CD4-positive, alpha-beta T cell treated with Interleukin-15 for 4 hours (primary cell): ENCODE measurements around the gene CLDN24.
"Not testable (repeated sequence)": the region's sequence is repeated elsewhere in the genome, so short reads cannot be mapped to it uniquely, and the experiment has no call there.

ENCODE experiments used
- DNase-seq: peaks from one replicate; pipeline ENCODE4 v3.0.0-alpha.2; 2020; ENCODE audit warnings: low spot score

CLDN24 gene

DNA sequence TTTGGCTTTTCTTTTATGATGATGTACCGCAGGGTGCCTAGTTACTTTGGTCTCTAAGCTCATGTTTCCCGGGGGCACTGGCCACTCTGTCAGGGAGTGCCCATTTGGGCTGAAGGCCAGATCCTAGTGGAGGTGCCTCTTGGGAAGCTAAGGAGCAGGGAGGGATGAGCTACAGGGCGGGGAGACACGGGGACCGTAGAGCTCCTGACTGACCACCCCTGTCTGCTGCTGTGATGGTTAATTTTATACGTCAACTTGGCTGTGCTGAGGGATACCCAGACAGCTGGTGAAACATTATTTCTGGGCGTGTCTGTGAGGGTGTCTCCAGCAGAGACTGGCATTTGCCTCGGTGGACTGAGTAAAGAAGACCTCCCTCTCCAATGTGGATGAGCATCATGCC, 24.9 kb upstream of the CLDN24 start:
- DNase-seq: no peak

DNA sequence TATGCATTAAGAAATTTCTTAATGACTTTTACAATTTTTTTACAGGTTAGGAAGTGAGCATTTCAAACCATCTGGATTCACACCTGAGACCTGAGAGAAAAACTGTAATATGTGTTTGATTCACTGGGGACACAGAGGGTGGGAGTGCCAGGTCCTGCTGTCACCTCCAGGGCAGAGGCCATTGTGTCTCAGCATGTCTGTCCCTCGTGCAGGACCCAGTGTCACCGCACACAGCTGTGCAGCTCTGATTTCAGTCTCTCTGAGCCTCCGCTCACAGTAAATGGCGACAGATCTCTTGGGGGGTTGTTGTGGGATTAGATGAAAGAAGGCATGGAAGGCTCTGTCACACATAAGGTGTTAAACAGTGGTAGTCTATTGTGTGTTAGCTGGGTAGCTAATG, 23.0 kb upstream of the CLDN24 start:
- DNase-seq: no peak

DNA sequence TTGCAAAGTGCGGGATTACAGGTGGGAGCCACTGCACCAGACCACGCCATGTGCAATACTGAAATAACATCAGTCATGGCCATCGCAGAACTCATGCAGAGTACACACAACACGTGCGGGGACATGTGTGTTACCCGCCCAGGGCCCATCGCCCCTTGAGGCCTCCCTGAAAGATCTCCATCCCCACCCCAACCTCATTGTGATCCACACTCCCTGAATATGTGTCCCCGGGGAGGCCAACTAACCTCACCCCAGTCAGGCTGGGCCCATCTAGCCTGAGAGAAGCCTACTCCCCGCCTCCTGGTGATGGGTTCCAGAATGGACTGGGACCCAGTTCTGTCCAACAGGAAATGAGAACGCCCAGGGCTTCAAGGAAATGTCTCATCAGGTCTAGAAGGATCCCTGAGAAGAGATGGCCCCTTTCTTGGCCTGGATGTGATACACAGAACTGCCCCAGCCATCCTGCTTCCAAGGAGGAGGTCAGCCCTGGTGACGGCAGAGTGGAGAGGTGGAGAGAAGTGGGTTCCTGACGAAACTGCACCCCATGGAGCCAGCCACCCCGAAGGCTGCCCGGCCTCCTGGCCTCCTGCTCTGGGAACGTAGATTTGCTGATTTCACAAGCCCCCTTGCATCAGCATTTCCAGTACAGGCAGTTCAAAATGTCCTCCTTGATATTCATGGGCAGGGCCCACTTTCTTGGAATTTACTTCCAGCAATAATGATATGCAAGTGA, 22.5 kb upstream of the CLDN24 start:
- DNase-seq: no peak

DNA sequence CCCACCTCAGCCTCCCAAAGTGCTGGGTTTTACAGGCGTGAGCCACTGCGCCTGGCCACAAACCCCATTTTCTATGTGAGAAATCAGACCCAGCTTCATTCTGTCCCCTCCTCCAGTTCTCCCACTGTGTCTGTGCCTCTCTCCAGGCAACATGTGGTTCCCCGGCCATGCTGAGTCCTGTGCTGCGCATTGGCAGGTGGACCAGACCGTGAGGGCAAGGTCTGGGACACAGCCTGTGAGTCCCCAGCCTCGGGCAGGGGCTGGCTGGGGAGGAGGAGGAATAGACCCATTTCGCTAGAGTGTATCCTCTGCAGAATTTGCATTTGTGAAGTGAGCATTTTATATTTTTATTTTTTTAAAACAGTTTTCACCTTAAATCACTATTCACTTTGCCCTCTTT, 21.5 kb upstream of the CLDN24 start:
- no peak for DNase-seq

DNA sequence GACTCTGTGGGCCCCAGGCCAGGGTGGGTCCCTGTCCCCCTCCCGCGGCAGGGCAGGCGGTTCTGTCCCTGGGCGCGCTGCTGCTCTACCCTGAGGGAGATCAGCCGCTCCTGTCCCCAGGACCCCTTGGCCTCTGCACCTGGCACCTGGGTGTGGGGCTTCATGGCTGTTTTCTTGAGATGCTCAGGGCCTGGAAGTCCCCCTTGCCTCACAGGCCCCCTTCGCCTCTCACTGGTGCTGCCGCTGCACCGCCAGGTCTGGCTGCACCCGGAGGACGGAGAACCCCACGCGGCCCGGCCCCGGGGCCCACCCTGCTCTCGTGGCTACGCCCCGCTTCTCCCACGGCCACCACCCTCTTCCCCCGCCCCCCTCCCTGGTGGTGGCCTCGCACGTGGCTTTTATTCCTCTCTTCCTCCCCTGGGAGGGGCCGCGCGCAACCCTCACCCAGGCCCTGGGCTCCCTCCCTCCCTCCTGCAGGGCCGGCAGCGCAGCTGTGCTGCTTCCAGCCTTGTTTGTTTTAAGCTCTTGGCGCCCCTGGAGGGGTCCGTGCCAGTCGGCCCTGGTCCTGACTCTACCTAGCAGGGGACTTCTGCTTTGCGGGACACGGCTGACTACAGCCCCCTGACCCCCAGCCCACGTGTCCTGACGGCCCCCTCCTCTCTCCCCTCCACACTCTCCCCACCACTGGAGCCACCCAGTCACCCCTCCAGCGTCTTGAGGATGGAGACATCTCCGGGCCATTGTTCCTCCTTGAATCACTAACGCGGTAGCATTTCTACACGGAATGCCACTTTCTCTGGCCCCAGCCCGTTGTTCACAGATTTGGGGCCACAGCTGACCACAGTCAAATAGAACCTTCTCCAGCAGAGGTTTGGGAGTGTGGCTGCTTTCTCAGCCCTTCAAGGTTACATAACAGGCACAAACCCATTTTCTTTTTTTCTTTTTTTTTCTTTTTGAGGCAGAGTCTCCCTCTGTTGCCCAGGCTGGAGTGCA, 20.6 kb upstream of the CLDN24 start:
- DNase-seq: no peak

DNA sequence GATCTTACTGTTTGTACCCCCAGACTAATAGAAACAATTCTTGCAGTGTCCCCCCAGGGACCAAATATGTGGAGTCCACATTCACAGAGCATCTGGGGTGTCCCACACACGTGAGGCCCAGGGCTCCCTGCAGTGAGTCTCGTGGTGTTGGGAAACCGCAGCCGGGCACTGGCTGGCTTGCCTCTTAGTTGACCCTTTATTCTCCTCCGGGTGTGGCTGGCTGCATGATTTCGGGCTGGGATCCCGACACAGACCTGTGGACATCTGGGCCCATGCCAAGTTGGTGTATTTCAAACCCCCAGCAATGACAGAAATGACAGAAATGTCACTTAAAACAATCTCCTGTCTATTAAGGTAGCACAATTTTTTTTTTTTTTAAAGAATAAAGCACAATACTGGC, 15.6 kb upstream of the CLDN24 start:
- no peak for DNase-seq

DNA sequence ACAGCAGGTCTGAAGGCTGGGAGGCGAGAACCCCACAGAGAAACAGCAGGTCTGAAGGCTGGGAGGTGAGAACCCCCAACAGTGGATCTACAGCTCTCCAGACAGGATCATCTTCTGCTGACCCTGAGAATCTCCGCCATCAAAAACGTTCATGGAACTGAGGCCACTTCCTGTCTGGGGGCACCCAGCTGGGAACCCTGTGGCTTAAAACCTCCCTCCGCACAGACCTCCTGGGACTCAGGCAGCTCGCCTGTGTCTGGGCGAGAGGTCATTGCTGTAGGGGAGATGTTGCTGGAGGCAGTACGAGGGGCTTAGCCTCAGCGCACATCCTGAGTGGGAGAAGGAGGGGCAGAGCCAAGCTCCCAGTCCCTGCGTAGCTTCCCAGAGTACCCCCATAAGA, 15.1 kb upstream of the CLDN24 start:
- no peak for DNase-seq

DNA sequence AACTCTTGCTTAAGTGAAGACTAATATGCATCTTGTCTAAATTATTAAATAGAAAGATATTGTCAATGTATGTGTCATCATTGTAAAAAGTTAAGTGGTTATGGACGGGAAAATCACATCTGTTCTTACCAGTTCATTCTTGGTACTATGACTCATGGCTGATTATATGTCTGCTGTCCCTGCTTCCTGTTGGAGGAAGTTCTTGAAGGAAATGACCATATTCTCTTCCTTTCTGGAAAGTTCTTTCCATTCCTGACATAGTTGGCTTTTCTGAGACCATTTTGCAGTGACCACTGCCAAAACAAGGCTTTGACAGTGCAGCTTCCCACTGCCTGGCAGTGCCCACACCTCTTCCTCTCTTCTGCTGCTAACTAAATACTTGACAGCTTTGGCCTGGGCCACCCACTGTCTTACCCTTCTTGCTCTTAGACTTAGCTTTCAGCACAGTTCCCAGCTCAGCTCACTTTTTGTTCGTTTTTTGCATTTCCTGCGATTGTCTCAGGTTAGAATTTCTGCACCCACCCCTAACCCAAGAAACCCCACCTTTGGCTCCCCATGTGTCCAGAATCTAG, 13.2 kb upstream of the CLDN24 start:
- no peak for DNase-seq

DNA sequence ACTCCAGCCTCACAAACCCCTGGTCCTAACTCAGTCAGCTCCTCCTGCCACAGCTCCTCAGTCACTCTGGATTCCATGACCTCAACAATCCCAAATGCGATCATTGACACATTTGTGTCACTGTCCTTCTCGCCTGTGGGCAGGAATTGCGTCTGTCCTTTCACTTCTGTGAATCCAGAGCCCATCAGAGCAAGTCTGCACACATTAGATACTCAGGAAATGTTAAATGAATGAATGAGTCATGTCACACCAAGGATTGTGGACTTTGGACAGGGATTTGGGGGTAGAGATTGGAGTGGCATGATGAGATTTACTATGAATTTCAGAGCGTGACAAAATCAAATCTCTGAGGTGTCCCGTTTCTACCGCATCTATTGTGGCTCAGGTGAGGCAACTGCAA, 11.8 kb upstream of the CLDN24 start:
- DNase-seq: no peak

DNA sequence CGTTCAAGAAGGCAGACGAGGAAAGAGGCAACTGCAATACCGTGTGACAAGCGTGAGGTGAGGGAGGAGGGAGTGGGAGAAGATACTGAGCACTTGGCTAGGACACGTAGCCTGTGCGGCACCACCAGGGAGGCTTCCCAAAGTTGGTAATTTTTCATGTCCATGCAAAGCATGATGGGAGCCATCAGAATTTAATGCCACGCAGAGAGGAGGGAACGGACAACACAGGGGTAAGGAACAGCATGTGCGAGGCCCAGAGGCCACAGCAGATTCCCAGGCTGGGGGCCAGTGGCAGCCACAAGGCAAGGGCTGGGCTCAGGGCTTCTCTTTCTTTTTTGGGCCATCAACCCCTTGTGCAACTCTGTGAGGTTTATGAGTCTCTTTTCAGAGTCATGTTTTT, 11.0 kb upstream of the CLDN24 start:
- DNase-seq: no peak

DNA sequence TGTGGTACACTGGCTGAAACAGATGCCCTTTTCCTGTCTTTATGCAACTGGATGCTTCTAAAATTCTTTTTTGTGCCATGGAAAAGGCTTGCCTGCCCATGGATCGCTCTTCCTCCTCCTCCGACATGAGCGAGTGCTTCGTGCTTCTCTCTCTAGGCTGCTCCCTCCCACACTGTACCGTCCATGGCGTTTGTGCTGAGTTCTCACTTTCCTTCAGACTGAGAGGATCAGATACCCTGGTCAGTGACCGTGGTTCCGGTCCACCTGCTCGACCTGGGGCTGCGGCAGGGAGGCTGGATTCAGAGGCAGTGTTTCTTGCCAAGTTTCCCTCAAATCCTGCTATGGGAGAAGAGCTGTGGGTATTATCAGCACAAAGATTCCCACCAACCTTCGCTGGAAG, 10.2 kb upstream of the CLDN24 start:
- no peak for DNase-seq

DNA sequence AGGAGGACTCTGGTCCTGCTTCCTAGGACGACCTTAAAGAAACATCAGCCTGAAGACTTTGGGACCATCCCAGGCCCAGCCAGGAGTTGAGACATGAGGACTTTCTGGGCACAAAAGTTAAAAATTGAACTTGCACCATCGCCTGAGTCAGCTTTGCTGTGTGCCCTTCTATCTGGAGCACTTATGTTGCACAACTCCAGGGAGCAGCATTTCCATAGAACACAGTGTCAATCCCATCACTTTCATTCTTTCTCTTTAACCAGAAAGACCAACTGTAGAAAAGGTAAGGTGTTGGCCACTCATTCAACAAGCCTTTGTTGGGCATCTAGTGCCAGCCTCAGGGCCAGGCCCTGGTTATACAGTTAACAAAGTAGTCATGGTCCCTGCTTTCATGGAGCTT, 8.6 kb upstream of the CLDN24 start:
- no peak for DNase-seq

DNA sequence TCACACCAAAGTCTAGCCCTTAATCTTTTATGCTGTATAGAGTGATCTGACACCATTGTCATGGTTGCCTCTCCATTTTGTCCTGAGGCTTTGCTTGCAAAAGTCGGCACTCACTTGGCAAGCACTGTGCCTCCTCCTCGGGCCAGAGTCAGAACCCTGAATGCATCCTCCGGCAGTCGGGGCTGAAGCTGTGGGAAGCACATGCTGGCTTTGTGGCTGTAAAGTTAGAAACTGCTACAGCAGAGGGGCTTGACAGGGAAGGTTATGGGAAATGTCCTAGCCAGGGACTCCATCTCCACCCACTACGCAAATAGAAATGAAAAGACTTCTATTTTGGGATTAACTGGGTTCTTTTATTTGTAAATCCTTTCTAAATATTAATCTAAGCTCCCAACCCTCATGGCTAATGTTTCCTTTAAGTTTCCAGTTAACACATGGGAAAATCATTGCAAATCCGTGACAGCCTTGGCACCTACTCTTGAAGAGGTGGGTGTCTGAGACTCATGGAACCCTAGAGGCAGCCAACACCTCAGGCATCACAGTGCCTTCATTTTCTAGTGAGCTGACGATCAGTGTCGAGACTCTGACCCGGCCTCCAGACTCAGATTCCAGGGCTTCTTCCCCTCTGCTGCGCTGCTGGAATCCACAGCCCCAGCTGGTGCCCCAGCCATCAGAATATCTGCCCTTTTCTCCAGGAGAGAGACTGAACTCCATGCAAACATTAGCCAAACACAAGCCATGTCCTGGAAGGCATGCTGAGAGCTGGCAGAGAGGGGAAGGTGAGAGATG, 7.9 kb upstream of the CLDN24 start:
- no peak for DNase-seq

DNA sequence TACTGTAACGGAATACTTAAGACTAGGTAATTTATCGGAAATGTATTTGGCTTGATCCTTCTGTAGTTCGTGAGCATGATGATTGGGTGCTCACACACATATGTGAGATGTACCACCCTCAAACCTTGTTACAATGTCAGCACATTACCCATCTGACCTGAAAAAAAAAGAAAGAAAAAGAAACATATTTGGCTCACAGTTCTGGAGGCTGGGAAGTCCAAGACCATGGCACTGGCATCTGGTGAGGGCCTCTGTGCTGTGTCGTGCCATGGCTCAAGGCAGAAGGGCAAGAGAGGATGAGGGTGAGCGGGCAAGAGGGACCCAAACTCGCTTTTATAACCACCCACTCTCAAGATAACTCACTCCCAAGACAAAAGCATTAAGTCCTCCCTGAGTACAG, 7.0 kb upstream of the CLDN24 start:
- no peak for DNase-seq

DNA sequence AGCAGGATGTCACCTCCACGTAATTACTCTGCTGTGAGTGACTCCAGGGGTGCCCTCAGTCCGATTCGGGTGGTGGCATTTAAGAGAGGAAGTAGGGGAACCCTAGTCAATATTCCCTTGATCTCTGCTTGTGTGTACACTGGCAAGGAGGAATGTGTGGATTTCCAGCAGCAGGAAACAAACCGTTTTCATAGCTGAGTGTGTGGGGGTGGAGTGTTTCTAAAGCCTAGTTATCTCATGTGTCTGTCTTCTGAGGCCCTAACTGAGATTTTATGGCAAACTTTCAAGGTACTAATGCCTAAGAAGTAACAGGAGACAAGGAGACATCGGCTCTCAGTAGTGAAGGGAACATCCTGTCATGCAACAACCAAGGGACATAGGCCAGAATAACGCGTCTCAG, 6.6 kb upstream of the CLDN24 start:
- no peak for DNase-seq

DNA sequence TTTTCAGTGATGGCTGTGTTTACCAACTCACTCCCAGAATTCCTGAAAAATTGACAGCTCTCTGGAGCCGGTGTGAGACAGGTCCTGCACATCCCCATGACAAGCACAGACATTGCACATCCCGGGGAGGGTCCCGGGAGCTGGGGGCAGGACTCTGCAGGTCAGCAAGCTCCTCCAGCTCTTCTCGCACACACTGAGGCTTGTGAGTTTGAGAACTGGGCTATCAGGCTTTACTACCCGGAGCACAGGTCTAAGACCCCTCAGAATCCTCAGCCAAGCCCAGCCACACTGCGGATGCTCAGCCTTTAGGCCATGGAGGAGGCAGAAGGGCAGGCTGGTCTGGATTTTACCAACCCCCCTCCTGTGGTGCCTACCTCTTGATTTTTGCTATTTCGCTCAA, 5.6 kb upstream of the CLDN24 start:
- no peak for DNase-seq

DNA sequence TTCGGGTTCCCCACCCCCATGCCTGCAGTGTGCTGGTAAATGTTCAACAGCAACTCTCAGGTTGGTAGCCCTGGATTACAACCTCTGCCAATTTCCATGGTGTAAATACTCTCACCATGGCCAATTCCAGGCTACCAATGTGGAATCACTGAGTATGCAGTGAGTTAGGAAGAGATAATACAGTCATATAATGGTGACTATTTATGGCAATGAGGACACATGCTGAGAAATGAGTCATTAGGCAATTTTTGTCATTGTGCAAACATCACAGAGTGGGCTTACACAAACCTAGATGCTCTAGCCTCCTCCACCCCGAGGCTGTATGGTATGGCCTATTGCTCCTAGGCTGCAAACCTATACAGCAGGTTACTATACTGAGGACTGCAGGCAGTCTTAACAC, 4.6 kb upstream of the CLDN24 start:
- no peak for DNase-seq

DNA sequence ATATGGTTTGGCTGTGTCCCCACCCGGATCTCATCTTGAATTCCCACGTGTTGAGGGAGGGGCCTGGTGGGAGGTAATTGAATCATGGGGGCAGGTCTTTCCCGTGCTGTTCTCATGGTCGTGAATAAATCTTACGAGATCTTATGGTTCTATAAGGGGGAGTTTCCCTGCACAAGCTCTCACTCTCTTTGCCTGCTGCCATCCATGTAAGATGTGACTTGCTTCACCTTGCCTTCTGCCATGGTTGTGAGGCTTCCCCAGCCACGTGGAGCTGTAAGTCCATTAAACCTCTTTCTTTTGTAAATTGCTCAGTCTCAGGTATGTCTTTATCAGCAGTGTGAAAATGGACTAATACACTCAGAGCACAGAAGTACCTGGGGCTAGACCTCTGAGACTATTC, 4.2 kb upstream of the CLDN24 start:
- DNase-seq: not testable (repeated sequence)

DNA sequence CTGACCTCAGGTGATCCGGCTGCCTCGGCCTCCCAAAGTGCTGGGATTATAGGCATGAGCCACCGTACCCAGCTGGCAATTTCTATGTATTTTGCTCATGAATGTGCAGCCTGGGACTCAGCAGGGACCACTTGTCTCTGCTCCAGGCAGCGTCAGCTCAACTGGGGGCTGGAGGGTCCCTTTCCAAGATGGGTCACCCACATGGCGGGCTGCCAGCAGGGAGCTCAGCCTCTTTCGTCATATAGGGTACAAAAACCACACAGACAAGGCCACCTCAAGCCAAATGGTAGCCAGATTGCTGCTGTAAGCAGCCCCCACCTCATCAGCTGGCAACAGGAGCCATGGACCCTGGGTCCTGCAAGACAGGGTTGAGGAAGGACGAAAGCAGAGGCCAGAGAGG, 2.4 kb upstream of the CLDN24 start:
- DNase-seq: no peak

DNA sequence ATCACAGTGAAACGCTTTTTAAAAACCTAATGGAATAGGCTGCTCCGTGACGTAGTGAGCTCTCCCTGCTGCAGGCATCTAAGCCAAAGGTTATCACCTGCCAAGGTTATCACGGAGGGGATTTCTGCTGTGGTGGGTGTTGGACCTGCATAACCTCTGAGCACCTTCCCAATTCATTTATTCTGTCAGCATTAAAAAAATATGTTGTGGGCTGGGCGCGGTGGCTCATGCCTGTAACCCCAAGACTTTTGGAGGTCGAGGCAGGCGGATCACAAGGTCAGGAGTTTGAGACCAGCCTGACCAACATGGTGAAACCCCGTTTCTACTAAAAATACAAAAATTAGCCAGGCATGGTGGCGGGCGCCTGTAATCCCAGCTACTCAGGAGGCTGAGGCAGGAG, 1.8 kb upstream of the CLDN24 start:
- not testable (repeated sequence) for DNase-seq

DNA sequence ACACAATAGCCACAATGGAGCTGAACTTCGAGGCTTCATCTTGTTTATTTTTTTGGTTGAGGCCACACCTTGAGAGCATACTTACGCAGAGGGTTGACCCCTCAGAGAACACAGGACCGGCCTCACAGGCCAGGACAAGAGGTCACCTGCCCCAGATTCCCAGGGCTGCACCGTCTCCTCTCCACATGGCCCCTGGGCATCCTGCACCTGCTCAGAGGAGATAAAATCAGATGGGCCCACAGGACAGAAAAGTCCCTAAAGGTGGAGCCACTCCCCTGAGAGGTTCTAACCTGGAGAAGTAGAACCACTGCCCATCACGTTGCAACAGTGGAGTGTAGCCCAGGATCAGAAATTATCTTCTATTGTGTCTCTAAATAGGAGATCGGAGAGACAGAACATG, 1.1 kb upstream of the CLDN24 start:
- DNase-seq: no peak

DNA sequence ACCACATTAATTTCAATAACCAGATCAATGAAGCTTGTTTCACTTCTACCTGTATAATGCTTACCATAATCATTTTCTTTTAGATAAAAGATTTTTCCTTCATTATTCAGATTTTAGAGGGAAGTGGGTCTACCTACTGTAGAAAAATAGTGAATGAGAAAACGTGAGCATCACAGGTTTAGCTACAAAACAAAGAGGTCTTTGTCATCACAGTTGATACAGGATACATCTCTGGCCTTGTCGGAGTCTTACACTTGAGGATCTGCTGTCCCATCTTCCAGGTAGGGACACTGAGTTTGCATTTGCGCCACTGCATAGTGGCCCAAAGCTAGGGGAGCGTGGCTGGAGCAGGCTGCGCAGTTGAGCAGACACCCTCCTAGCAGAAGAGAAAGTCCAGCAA, 710 bp downstream of the CLDN24 start:
- DNase-seq: no peak
